H1 (cell line): ENCODE data around the gene NBPF9.
"Not testable (repeated sequence)": the region's sequence is repeated elsewhere in the genome, so short reads cannot be mapped to it uniquely, and the experiment has no call there.

Source experiments
- ASH2L ChIP-seq: fragments of 200-600, 300-600 bp; sonication (generic); IDR thresholded peaks from one replicate; pipeline ENCODE4 v1.7.1; 2017; ENCODE audit warnings: low read length
- BCL11A ChIP-seq, 2 experiments: IDR thresholded peaks; one replicate each; pipeline ENCODE4 v1.6.1; 2011; ENCODE audit warnings: low read depth in 2 of 2, low read length in 2 of 2, mild to moderate bottlenecking in 2 of 2
- CEBPB ChIP-seq: IDR thresholded peaks from 2 replicates; pipeline ENCODE4 v1.6.1; 2012; ENCODE audit warnings: low read depth, low read length
- EP300 ChIP-seq, 2 experiments: IDR thresholded peaks; 1 replicate in 1 of 2; 2 replicates in 1 of 2; pipeline ENCODE4 v1.6.1; 2011 to 2012; ENCODE audit warnings: low read depth in 2 of 2, low read length in 2 of 2, mild to moderate bottlenecking in 2 of 2, borderline replicate concordance in 1 of 2, inconsistent platforms in 1 of 2, moderate library complexity in 1 of 2
- EZH2 ChIP-seq: fragments of 200-600 bp; sonication (generic); IDR thresholded peaks from 2 replicates; pipeline ENCODE4 v1.7.1; 2012; ENCODE audit warnings: low read depth, mild to moderate bottlenecking, moderate library complexity, low read length, inconsistent platforms; ENCODE audit not compliant: severe bottlenecking
- JUN ChIP-seq: IDR thresholded peaks from 2 replicates; pipeline ENCODE4 v1.6.1; 2011; ENCODE audit warnings: low read depth, mild to moderate bottlenecking, improper control_type of control experiment, low read length
- TBP ChIP-seq: IDR thresholded peaks from 2 replicates; pipeline ENCODE4 v1.6.1; 2011; ENCODE audit warnings: low read depth, low read length, improper control_type of control experiment
- YY1 ChIP-seq: IDR thresholded peaks from 2 replicates; pipeline ENCODE4 v1.6.1; 2011; ENCODE audit warnings: low read depth, mild to moderate bottlenecking, low read length
- TF ChIP-seq, protein P1 (sequence below), 3 experiments: IDR thresholded peaks; 1 replicate in 2 of 3; 2 replicates in 1 of 3; pipeline versions ENCODE4 v1.5.1 to v1.6.1; 2011; ENCODE audit warnings: low read length in 3 of 3, mild to moderate bottlenecking in 3 of 3, inconsistent platforms in 2 of 3, low read depth in 1 of 3, moderate library complexity in 1 of 3; ENCODE audit not compliant: insufficient read depth in 1 of 3; ENCODE audit errors: control extremely low read depth in 1 of 3

DNA sequence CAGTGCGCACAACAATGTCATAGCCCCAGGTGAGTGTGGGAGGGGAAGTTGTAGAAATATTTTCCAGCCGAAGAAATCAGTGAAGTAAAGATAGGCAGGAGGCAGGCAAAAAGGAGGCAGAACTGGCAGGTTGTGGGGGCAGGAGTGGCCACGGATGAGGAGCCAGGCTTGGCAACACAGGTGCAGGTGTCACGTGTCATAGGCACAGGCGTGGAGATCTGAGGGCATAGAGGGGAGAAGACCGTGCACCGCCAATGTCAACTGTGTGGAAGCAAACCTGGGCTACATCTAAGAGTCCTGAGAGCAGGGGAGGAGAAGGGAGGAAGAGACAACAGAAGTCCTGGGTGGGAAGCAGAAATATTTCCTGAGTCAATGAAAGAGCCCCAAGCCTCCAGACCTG is 27.6 kb upstream of the NBPF9 start:
- TF ChIP-seq, protein P1, sequence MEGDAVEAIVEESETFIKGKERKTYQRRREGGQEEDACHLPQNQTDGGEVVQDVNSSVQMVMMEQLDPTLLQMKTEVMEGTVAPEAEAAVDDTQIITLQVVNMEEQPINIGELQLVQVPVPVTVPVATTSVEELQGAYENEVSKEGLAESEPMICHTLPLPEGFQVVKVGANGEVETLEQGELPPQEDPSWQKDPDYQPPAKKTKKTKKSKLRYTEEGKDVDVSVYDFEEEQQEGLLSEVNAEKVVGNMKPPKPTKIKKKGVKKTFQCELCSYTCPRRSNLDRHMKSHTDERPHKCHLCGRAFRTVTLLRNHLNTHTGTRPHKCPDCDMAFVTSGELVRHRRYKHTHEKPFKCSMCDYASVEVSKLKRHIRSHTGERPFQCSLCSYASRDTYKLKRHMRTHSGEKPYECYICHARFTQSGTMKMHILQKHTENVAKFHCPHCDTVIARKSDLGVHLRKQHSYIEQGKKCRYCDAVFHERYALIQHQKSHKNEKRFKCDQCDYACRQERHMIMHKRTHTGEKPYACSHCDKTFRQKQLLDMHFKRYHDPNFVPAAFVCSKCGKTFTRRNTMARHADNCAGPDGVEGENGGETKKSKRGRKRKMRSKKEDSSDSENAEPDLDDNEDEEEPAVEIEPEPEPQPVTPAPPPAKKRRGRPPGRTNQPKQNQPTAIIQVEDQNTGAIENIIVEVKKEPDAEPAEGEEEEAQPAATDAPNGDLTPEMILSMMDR (IDR thresholded peaks at IDR 0.05; ENCODE audit: control extremely low read depth in 1 of 3, insufficient read depth in 1 of 3, low read depth in 1 of 3, low read length in 3 of 3), result not testable (repeated sequence)
- not testable (repeated sequence) for TF ChIP-seq BCL11A (IDR thresholded peaks at IDR 0.05; ENCODE audit: low read depth in 2 of 2, low read length in 2 of 2); YY1; TBP; EZH2; EP300 (IDR thresholded peaks at IDR 0.05; ENCODE audit: borderline replicate concordance in 1 of 2, low read depth in 2 of 2, low read length in 2 of 2); ASH2L; CEBPB; JUN
